Astrocyte (in vitro differentiated cells and primary cell): Measurements from ENCODE around the gene ABHD4.

ENCODE experiments used
- CTCF ChIP-seq: IDR thresholded peaks from 2 replicates; pipeline ENCODE4 v1.5.1; 2011; ENCODE audit warnings: low read depth, mild to moderate bottlenecking, inconsistent platforms, low read length, moderate library complexity; ENCODE audit not compliant: insufficient read depth
- EZH2 ChIP-seq: IDR thresholded peaks from 2 replicates; pipeline ENCODE4 v1.6.1; 2012; ENCODE audit warnings: mild to moderate bottlenecking, low read length, inconsistent platforms; ENCODE audit not compliant: insufficient read depth

GRCh38 chr14:22648506-22648905 lies 50.4 kb downstream of the ABHD4 start:
- TF ChIP-seq CTCF = no peak
- no peak for TF ChIP-seq EZH2
